CD4-positive, CD25-positive, alpha-beta regulatory T cell (primary cell): Measurements from ENCODE around the gene COL5A2. TPM values are rescaled to one million over a fixed set of nuclear protein-coding genes. Genes with fewer than 3 reads are reported as not detected.

Experiments used
- ATAC-seq, 2 donors: fragments of 150-1000 bp; cut with Tn5 transposase; one replicate each; pipeline ENCODE4 v1.10.0; 2021; ENCODE audit warnings: low read depth in 2 of 2, moderate number of reproducible peaks in 2 of 2, moderate library complexity in 1 of 2
- DNase-seq, 3 donors: peaks; one replicate each; pipeline versions ENCODE4 v3.0.0 to v3.0.0-alpha.2; 2012 to 2022; ENCODE audit warnings: mixed read lengths in 1 of 3
- H3K27ac ChIP-seq: one replicate; pipeline ENCODE4 v1.7.0; 2013; ENCODE audit warnings: mild to moderate bottlenecking, low read length; ENCODE audit not compliant: insufficient read depth, poor library complexity, severe bottlenecking
- H3K27me3 ChIP-seq: one replicate; pipeline ENCODE4 v1.7.0; 2013; ENCODE audit warnings: low read length; ENCODE audit not compliant: control insufficient read depth, insufficient read depth
- H3K36me3 ChIP-seq: one replicate; pipeline ENCODE4 v1.7.0; 2013; ENCODE audit warnings: mild to moderate bottlenecking, low read length, moderate library complexity; ENCODE audit not compliant: control insufficient read depth, insufficient read depth
- H3K4me1 ChIP-seq: 2 replicates; pipeline ENCODE4 v1.7.0; 2013; ENCODE audit warnings: mild to moderate bottlenecking, low read length; ENCODE audit not compliant: insufficient read depth, control insufficient read depth, poor library complexity, severe bottlenecking
- H3K4me3 ChIP-seq: one replicate; pipeline ENCODE4 v1.7.0; 2013; ENCODE audit warnings: low read depth, mild to moderate bottlenecking, low read length, moderate library complexity
- H3K9me3 ChIP-seq, 2 experiments: 1 replicate in 1 of 2; 2 replicates in 1 of 2; pipeline ENCODE4 v1.7.0; 2013; ENCODE audit warnings: low read length in 2 of 2, mild to moderate bottlenecking in 1 of 2, moderate library complexity in 1 of 2; ENCODE audit not compliant: control insufficient read depth in 2 of 2
- H3K27ac Mint-ChIP-seq, 3 donors: one replicate each; pipeline ENCODE4 v1.8.0; 2020 to 2022; ENCODE audit warnings: mild to moderate bottlenecking in 3 of 3, mixed read lengths in 3 of 3, moderate library complexity in 2 of 3
- H3K27me3 Mint-ChIP-seq: one replicate; pipeline ENCODE4 v1.8.0; 2022; ENCODE audit warnings: mild to moderate bottlenecking, mixed read lengths
- H3K36me3 Mint-ChIP-seq: one replicate; pipeline ENCODE4 v1.8.0; 2020; ENCODE audit warnings: mixed read lengths
- H3K4me1 Mint-ChIP-seq, 4 donors: one replicate each; pipeline ENCODE4 v1.8.0; 2020 to 2022; ENCODE audit warnings: mixed read lengths in 4 of 4, mild to moderate bottlenecking in 1 of 4
- H3K4me3 Mint-ChIP-seq, 4 donors: one replicate each; pipeline ENCODE4 v1.8.0; 2020 to 2022; ENCODE audit warnings: mild to moderate bottlenecking in 4 of 4, mixed read lengths in 4 of 4, moderate library complexity in 3 of 4
- H3K9me3 Mint-ChIP-seq, 7 donors: one replicate each; pipeline ENCODE4 v1.8.0; 2020 to 2022; ENCODE audit warnings: mixed read lengths in 7 of 7, mild to moderate bottlenecking in 3 of 7, moderate library complexity in 2 of 7
- polyA plus RNA-seq, 4 donors: library from polyadenylated mRNA; unstranded; fragments of 300-500 nt; fragmentation: Illumina TruSeq; gene quantifications; one replicate each; pipeline ENCODE4 v1.2.3, GENCODE V29; 2021
- total RNA-seq: library from RNA; stranded (reverse); gene quantifications from one replicate; pipeline ENCODE4 v1.2.3, GENCODE V29; 2022

The COL5A2 gene
- total and polyA plus RNA-seq, 5 donors from 2014 or later: 0.15 to 0.25 (median 0.22) TPM; not detected in 2

- H3K36me3 ChIP-seq: no peaks in the 10 kb centered on the region
- no peak overlapping the region for H3K4me3 ChIP-seq
- H3K4me1 Mint-ChIP-seq: no peaks in the 10 kb centered on the region
- no peak for ATAC-seq
- H3K27ac ChIP-seq: no peak overlapping the region
- no peak overlapping the region for H3K27ac Mint-ChIP-seq
- H3K36me3 Mint-ChIP-seq: no peaks in the 10 kb centered on the region
- no peak for DNase-seq
- H3K27me3 Mint-ChIP-seq: no peaks in the 10 kb centered on the region
- H3K4me3 Mint-ChIP-seq: no peak overlapping the region
- H3K9me3 Mint-ChIP-seq: peaks cover 0 to 2% (median 0%) of the 10 kb centered on the region in 7 donors
- no peaks in the 10 kb centered on the region for H3K4me1 ChIP-seq
- H3K27me3 ChIP-seq: no peaks in the 10 kb centered on the region
- H3K9me3 ChIP-seq: no peaks in the 10 kb centered on the region
These were observed 23.8 kb downstream of the COL5A2 start for GRCh38 chr2:189155795-189156194.

- H3K27me3 Mint-ChIP-seq: no peaks in the 10 kb centered on the region
- no peaks in the 10 kb centered on the region for H3K36me3 Mint-ChIP-seq
- H3K4me1 Mint-ChIP-seq: no peaks in the 10 kb centered on the region
- no peak for ATAC-seq
- no peaks in the 10 kb centered on the region for H3K9me3 ChIP-seq
- H3K4me1 ChIP-seq: no peaks in the 10 kb centered on the region
- no peak overlapping the region for H3K4me3 ChIP-seq
- no peak overlapping the region for H3K27ac ChIP-seq
- H3K27me3 ChIP-seq: no peaks in the 10 kb centered on the region
- H3K27ac Mint-ChIP-seq: no peak overlapping the region
- no peaks in the 10 kb centered on the region for H3K36me3 ChIP-seq
- DNase-seq: no peak
- H3K4me3 Mint-ChIP-seq: no peak overlapping the region
- peaks cover 0 to under 1% (median 0%) of the 10 kb centered on the region in 7 donors for H3K9me3 Mint-ChIP-seq
These were observed 25.9 kb downstream of the COL5A2 start for GRCh38 chr2:189153619-189154018.

- H3K27me3 ChIP-seq: no peaks in the 10 kb centered on the region
- Mint-ChIP-seq H3K4me3 (no peak overlapping the region), H3K27me3 (no peaks in the 10 kb centered on the region), H3K36me3 (no peaks in the 10 kb centered on the region), H3K4me1 (no peaks in the 10 kb centered on the region), H3K27ac (no peak overlapping the region), H3K9me3 (no peaks in the 10 kb centered on the region)
- no peaks in the 10 kb centered on the region for H3K36me3 ChIP-seq
- H3K4me1 ChIP-seq: no peaks in the 10 kb centered on the region
- H3K9me3 ChIP-seq: no peaks in the 10 kb centered on the region
- DNase-seq (no peak), ATAC-seq (no peak)
- no peak overlapping the region for H3K27ac ChIP-seq
- no peak overlapping the region for H3K4me3 ChIP-seq
These were observed 27.1 kb downstream of the COL5A2 start for GRCh38 chr2:189152483-189152882.

- H3K9me3 Mint-ChIP-seq: no peaks in the 10 kb centered on the region
- no peak overlapping the region for H3K4me3 Mint-ChIP-seq
- no peaks in the 10 kb centered on the region for H3K27me3 Mint-ChIP-seq
- H3K4me1 Mint-ChIP-seq: no peaks in the 10 kb centered on the region
- no peaks in the 10 kb centered on the region for H3K36me3 ChIP-seq
- ATAC-seq (no peak), DNase-seq (no peak)
- H3K36me3 Mint-ChIP-seq: no peaks in the 10 kb centered on the region
- H3K27ac ChIP-seq: no peak overlapping the region
- H3K4me1 ChIP-seq: no peaks in the 10 kb centered on the region
- no peaks in the 10 kb centered on the region for H3K27me3 ChIP-seq
- H3K4me3 ChIP-seq: no peak overlapping the region
- H3K27ac Mint-ChIP-seq: no peak overlapping the region
- H3K9me3 ChIP-seq: no peaks in the 10 kb centered on the region
These were observed 27.7 kb downstream of the COL5A2 start for GRCh38 chr2:189151906-189152305.

GRCh38 chr2:189150033-189150432, 29.5 kb downstream of the COL5A2 start:
- DNase-seq (no peak), ATAC-seq (no peak)
- Histone ChIP-seq H3K4me1 (no peaks in the 10 kb centered on the region), H3K27ac (no peak overlapping the region), H3K27me3 (no peaks in the 10 kb centered on the region), H3K9me3 (no peaks in the 10 kb centered on the region), H3K4me3 (no peak overlapping the region), H3K36me3 (no peaks in the 10 kb centered on the region)
- no peaks in the 10 kb centered on the region for H3K27me3 Mint-ChIP-seq
- H3K36me3 Mint-ChIP-seq: no peaks in the 10 kb centered on the region
- no peak overlapping the region for H3K4me3 Mint-ChIP-seq
- H3K9me3 Mint-ChIP-seq: peaks cover 0 to 2% (median 0%) of the 10 kb centered on the region in 7 donors
- no peak overlapping the region for H3K27ac Mint-ChIP-seq
- H3K4me1 Mint-ChIP-seq: no peaks in the 10 kb centered on the region

GRCh38 chr2:189147989-189148388, 31.6 kb downstream of the COL5A2 start:
- DNase-seq (no peak), ATAC-seq (no peak)
- Histone ChIP-seq H3K27me3 (no peaks in the 10 kb centered on the region), H3K9me3 (no peaks in the 10 kb centered on the region), H3K4me3 (no peak overlapping the region), H3K27ac (no peak overlapping the region), H3K4me1 (no peaks in the 10 kb centered on the region), H3K36me3 (no peaks in the 10 kb centered on the region)
- peaks cover 0 to 2% (median 0%) of the 10 kb centered on the region in 7 donors for H3K9me3 Mint-ChIP-seq
- H3K27me3 Mint-ChIP-seq: no peaks in the 10 kb centered on the region
- H3K27ac Mint-ChIP-seq: no peak overlapping the region
- H3K36me3 Mint-ChIP-seq: no peaks in the 10 kb centered on the region
- peaks cover 0 to 4% (median 0%) of the 10 kb centered on the region in 4 donors for H3K4me1 Mint-ChIP-seq
- H3K4me3 Mint-ChIP-seq: no peak overlapping the region

- ATAC-seq: no peak
- no peaks in the 10 kb centered on the region for H3K36me3 ChIP-seq
- H3K9me3 Mint-ChIP-seq: peaks cover 0 to 2% (median 0%) of the 10 kb centered on the region in 7 donors
- H3K9me3 ChIP-seq: no peaks in the 10 kb centered on the region
- DNase-seq: no peak
- no peaks in the 10 kb centered on the region for H3K4me1 ChIP-seq
- H3K27ac Mint-ChIP-seq: no peak overlapping the region
- H3K36me3 Mint-ChIP-seq: no peaks in the 10 kb centered on the region
- H3K27ac ChIP-seq: no peak overlapping the region
- peaks cover 0 to 4% (median 0%) of the 10 kb centered on the region in 4 donors for H3K4me1 Mint-ChIP-seq
- no peak overlapping the region for H3K4me3 ChIP-seq
- H3K27me3 Mint-ChIP-seq: no peaks in the 10 kb centered on the region
- no peaks in the 10 kb centered on the region for H3K27me3 ChIP-seq
- H3K4me3 Mint-ChIP-seq: no peak overlapping the region
These were observed 32.2 kb downstream of the COL5A2 start for GRCh38 chr2:189147361-189147760.

- H3K27me3 Mint-ChIP-seq: no peaks in the 10 kb centered on the region
- DNase-seq: no peak
These were observed 33.0 kb downstream of the COL5A2 start for GRCh38 chr2:189146553-189146952.

More at GRCh38 chr2:189146553-189146952, 33.0 kb downstream of the COL5A2 start:
- Mint-ChIP-seq H3K4me3 (no peak overlapping the region), H3K9me3 (peaks cover 0 to 2% (median 0%) of the 10 kb centered on the region in 7 donors), H3K27ac (no peak overlapping the region), H3K36me3 (no peaks in the 10 kb centered on the region), H3K4me1 (peaks cover 0 to 4% (median 0%) of the 10 kb centered on the region in 4 donors)
- Histone ChIP-seq H3K36me3 (no peaks in the 10 kb centered on the region), H3K9me3 (no peaks in the 10 kb centered on the region), H3K4me1 (no peaks in the 10 kb centered on the region), H3K27ac (no peak overlapping the region), H3K4me3 (no peak overlapping the region), H3K27me3 (no peaks in the 10 kb centered on the region)
- ATAC-seq: no peak
